ENCODE results near the gene VENTX. TPM values are rescaled to one million over a fixed set of nuclear protein-coding genes. Genes with fewer than 3 reads are reported as not detected.
A peak's percentile ranks its signal among the peaks of the same experiment; 100 is the strongest.

VENTX gene
- total and polyA plus RNA-seq, 7 experiments from 2014 or later, result 0.85 to 5.7 TPM; not detected in 5

DNA sequence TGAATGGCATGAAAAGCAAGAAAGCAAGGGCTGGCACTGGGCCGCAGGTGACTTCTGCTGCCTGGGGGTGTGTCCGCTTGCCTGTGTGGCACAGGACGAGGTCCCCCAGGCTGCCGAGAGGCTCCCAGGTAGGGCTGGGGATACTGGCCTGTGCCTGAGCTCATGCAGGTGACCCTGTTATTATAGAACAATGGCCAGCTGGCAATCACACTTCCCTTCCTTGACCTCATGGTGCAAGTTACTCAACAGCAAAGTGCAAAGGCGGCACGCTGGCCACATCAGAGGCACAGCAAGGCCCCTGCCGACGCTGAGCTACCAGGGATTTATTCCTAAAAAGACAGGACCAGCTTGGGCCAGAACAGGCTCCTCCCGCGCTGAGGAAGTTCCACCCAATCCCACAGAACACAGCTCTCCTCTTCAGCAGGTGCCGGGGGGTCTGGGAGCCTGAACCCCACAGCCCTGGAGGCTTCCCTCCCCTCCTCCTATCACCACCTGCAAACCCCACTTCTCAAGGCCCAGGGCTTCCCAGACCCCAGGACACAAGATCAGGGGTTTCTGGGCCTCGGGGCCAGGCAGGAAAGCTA is 40.4 kb downstream of the VENTX start:
- H3K9me3 Mint-ChIP-seq, result no peaks in the 10 kb centered on the region
- H3K27ac Mint-ChIP-seq, result peak overlapping the region; percentile 66 to 93 (median 86)
- Histone ChIP-seq H3K27ac (ENCODE audit: low read depth, low read length) (peak overlapping the region; percentile 36), H3K27me3 (ENCODE audit: control insufficient read depth in 2 of 2, insufficient read depth in 2 of 2, low read length in 2 of 2) (no peaks in the 10 kb centered on the region), H3K4me3 (ENCODE audit: low read length) (peak overlapping the region; percentile 27), H3K36me3 (ENCODE audit: control insufficient read depth in 2 of 3, insufficient read depth in 3 of 3, low read length in 3 of 3) (peaks cover 0 to 42% (median 3%) of the 10 kb centered on the region in 3 experiments), H3K4me1 (ENCODE audit: control insufficient read depth in 2 of 2, insufficient read depth in 2 of 2, low read length in 2 of 2) (peaks cover 22 to 34% of the 10 kb centered on the region in 2 donors), H3K9me3 (ENCODE audit: control insufficient read depth in 2 of 3, low read length in 3 of 3) (no peaks in the 10 kb centered on the region)
- POLR2A ChIA-PET, result interaction anchor here (1.1 to 1.4 kb wide), 3 partner anchors 15 to 26 kb away, joined by 3 to 4 read pairs (median 3); no protein-coding TSS in a partner anchor
- no peak for ATAC-seq
- peaks cover 0 to 9% (median 0%) of the 10 kb centered on the region in 5 donors for H3K36me3 Mint-ChIP-seq
- H3K4me3 Mint-ChIP-seq, result peak overlapping the region; percentile 50 to 84 (median 66)
- DNase-seq, result no peak
- CTCF ChIA-PET, result interaction anchor here (1.7 kb wide), 1 partner anchor 29 kb away, joined by 3 read pairs; no protein-coding TSS in a partner anchor
- intact Hi-C loops (cut with micrococcal nuclease), result loop anchor here in 1 of 2 donors (5.0 kb wide), 1 partner anchor 1121 kb away; no protein-coding TSS in a partner anchor
- H3K4me1 Mint-ChIP-seq, result peaks cover 11 to 36% (median 21%) of the 10 kb centered on the region in 7 donors
- no peaks in the 10 kb centered on the region for H3K27me3 Mint-ChIP-seq

DNA sequence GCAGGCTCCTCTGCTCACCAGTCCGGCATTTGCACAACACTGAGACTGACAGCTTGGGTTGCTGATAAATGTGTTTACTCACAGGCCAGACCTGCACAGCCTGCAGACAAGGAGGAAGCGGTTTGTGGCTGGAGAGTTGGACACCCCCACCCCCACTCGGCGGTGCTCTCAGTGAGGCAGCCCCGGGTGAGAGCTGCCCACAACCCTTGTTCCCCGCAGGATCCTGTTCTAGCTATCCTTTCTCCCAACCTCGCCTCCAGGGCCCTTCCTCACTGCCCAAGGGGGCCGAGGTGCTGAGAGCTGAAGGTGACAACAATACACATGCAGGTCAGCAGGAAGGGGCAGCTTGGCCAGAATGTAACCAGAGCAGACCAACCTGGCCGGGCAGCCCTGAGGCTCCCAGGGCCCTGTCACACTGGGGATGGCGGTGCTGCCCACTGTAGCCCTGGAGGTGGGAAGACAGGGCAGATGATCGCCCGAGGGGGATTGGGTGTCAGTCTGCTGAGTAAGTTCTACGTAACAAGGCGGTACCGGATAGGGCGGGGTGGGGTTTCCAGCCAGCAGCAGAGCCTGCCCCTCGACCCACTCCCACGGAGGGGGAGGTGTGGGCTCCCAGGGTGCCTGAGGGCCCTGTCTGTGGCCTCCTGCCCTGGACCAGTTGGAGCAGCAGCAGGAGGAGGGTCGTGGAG is 41.1 kb downstream of the VENTX start:
- H3K4me3 ChIP-seq (ENCODE audit: low read length), result peak overlapping the region; percentile 27

DNA sequence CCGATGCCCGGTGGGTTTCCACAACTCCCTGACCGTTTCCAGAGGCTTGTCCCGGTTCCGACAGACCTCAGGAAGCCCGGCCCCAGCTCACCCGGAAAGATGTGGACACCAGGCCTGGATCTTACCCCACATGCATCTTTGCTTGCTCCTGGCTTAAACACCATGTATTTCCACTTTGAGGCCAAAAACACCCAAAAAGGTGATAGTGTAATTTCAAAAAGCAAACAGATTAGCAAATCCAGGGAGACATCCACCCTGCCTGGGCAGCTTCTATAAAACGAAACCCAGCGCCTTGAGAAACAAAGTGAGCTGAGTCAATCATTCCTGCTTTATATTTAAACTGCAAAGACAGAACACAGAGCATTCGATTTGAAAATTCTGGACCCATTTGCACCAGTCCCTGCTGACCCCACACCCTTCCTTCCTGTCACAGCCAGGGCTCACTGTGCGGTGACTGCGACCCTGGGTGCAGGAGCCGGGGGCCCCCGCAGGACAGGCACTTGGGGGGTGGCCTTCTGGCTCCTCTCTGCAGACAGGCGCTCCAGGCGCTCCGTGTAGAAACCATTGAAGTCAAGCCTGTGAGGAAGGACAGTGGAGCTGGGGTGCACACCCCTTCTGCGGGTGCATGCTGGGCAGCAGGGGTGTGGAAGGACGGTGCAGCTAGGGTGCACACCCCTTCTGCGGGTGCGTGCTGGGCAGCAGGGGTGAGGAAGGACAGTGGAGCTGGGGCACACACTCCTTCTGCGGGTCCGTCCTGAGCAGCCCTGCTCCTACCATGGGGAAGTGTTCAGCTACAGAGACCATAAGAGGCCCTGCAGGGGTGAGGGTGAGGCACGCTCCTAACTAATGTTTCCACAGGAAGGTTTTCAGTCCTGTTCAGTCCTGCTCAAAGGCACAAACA is 41.9 kb downstream of the VENTX start:
- Mint-ChIP-seq H3K36me3 (peaks cover 0 to 12% (median 7%) of the 10 kb centered on the region in 5 donors), H3K4me3 (peak overlapping the region in 1 of 10 donors; percentile 25), H3K27ac (peak overlapping the region in 6 of 9 donors; percentile 22 to 72 (median 54)), H3K4me1 (peaks cover 11 to 36% (median 18%) of the 10 kb centered on the region in 7 donors), H3K27me3 (no peaks in the 10 kb centered on the region), H3K9me3 (no peaks in the 10 kb centered on the region)
- ATAC-seq (no peak), DNase-seq (no peak)
- peak overlapping the region; percentile 31 for H3K27ac ChIP-seq (ENCODE audit: low read depth, low read length)
- intact Hi-C loops (cut with micrococcal nuclease), result loop anchor here in 1 of 2 donors (5.0 kb wide), 1 partner anchor 1122 kb away; no protein-coding TSS in a partner anchor
- peaks cover 21 to 32% of the 10 kb centered on the region in 2 donors for H3K4me1 ChIP-seq (ENCODE audit: control insufficient read depth in 2 of 2, insufficient read depth in 2 of 2, low read length in 2 of 2)
- H3K27me3 ChIP-seq (ENCODE audit: control insufficient read depth in 2 of 2, insufficient read depth in 2 of 2, low read length in 2 of 2), result no peaks in the 10 kb centered on the region
- H3K9me3 ChIP-seq (ENCODE audit: control insufficient read depth in 2 of 3, low read length in 3 of 3), result no peaks in the 10 kb centered on the region
- POLR2A ChIA-PET, result interaction anchor here (0.9 kb wide), 2 partner anchors 17 to 22 kb away, joined by 3 read pairs; no protein-coding TSS in a partner anchor
- CTCF ChIA-PET, result interaction anchor here (0.6 to 1.7 kb wide), 2 partner anchors 27 to 52 kb away, joined by 3 to 6 read pairs; no protein-coding TSS in a partner anchor
- no peak overlapping the region for H3K4me3 ChIP-seq (ENCODE audit: low read length)
- H3K36me3 ChIP-seq (ENCODE audit: control insufficient read depth in 2 of 3, insufficient read depth in 3 of 3, low read length in 3 of 3), result peaks cover 0 to 50% (median 11%) of the 10 kb centered on the region in 3 experiments

More for the DNA sequence above, 41.1 kb downstream of the VENTX start:
- Histone ChIP-seq H3K9me3 (ENCODE audit: control insufficient read depth in 2 of 3, low read length in 3 of 3) (no peaks in the 10 kb centered on the region), H3K27me3 (ENCODE audit: control insufficient read depth in 2 of 2, insufficient read depth in 2 of 2, low read length in 2 of 2) (no peaks in the 10 kb centered on the region), H3K27ac (ENCODE audit: low read depth, low read length) (peak overlapping the region; percentile 50), H3K36me3 (ENCODE audit: control insufficient read depth in 2 of 3, insufficient read depth in 3 of 3, low read length in 3 of 3) (peaks cover 0 to 42% (median 9%) of the 10 kb centered on the region in 3 experiments), H3K4me1 (ENCODE audit: control insufficient read depth in 2 of 2, insufficient read depth in 2 of 2, low read length in 2 of 2) (peaks cover 22 to 34% of the 10 kb centered on the region in 2 donors)
- CTCF ChIA-PET, result interaction anchor here (1.7 kb wide), 1 partner anchor 28 kb away, joined by 3 read pairs; no protein-coding TSS in a partner anchor
- Mint-ChIP-seq H3K4me1 (peaks cover 11 to 36% (median 21%) of the 10 kb centered on the region in 7 donors), H3K27me3 (no peaks in the 10 kb centered on the region), H3K27ac (peak overlapping the region; percentile 66 to 93 (median 86)), H3K36me3 (peaks cover 0 to 9% (median 1%) of the 10 kb centered on the region in 5 donors), H3K9me3 (no peaks in the 10 kb centered on the region), H3K4me3 (peak overlapping the region; percentile 50 to 84 (median 66))
- peak in 3 of 9 donors; percentile 17 to 60 (median 53) for DNase-seq
- ATAC-seq, result peak; percentile 69
- intact Hi-C loops (cut with micrococcal nuclease), result loop anchor here in 1 of 2 donors (5.0 kb wide), 1 partner anchor 1121 kb away; no protein-coding TSS in a partner anchor
- POLR2A ChIA-PET, result interaction anchor here (0.9 to 1.4 kb wide), 2 partner anchors 16 to 21 kb away, joined by 3 read pairs; no protein-coding TSS in a partner anchor

DNA sequence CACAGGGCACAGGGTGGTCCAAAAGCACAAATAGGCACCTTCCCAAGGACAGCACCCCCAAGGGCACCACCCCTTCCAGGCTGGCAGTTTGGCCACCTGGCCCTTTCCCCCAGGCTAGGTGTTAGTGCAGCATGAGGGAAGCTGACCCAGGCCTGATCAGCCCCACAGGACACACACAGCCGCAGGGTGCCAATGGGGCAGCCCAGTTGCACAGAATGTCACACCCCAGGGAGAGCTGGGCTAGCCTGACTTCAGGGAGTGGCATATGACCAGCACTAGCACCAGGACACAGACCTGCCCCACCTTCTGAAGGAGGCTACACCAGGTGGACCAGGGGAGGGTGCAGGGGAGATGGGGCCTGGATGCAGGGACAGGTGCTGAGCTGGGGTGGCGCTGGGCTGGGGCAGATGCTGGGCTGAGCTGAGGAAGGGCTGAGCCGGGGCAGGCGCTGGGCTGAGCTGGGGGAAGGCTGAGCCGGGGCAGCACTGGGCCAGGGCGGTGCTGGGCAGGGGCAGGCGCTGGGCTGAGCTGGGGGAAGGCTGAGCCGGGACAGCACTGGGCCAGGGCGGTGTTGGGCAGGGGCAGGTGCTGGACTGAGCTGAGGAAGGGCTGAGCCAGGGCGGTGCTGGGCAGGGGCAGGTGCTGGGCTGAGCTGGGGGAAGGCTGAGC is 42.9 kb downstream of the VENTX start:
- H3K4me1 ChIP-seq (ENCODE audit: control insufficient read depth in 2 of 2, insufficient read depth in 2 of 2, low read length in 2 of 2), result peaks cover 19 to 30% of the 10 kb centered on the region in 2 donors
- DNase-seq (no peak), ATAC-seq (no peak)
- ChIA-PET CTCF (no interaction called here), POLR2A (interaction anchor here (0.7 to 0.9 kb wide), 2 partner anchors 23 to 120 kb away, joined by 3 to 4 read pairs; no protein-coding TSS in a partner anchor)
- Mint-ChIP-seq H3K27me3 (no peaks in the 10 kb centered on the region), H3K9me3 (no peaks in the 10 kb centered on the region), H3K36me3 (peaks cover 0 to 19% (median 12%) of the 10 kb centered on the region in 5 donors), H3K4me3 (no peak overlapping the region), H3K27ac (peak overlapping the region in 2 of 9 donors; percentile 3 to 19), H3K4me1 (peaks cover 11 to 30% (median 15%) of the 10 kb centered on the region in 7 donors)
- H3K9me3 ChIP-seq (ENCODE audit: control insufficient read depth in 2 of 3, low read length in 3 of 3), result no peaks in the 10 kb centered on the region
- H3K27ac ChIP-seq (ENCODE audit: low read depth, low read length), result no peak overlapping the region
- peaks cover 0 to 60% (median 11%) of the 10 kb centered on the region in 3 experiments for H3K36me3 ChIP-seq (ENCODE audit: control insufficient read depth in 2 of 3, insufficient read depth in 3 of 3, low read length in 3 of 3)
- no peaks in the 10 kb centered on the region for H3K27me3 ChIP-seq (ENCODE audit: control insufficient read depth in 2 of 2, insufficient read depth in 2 of 2, low read length in 2 of 2)
- H3K4me3 ChIP-seq (ENCODE audit: low read length), result no peak overlapping the region
- intact Hi-C loops (cut with micrococcal nuclease), result no loop called here

DNA sequence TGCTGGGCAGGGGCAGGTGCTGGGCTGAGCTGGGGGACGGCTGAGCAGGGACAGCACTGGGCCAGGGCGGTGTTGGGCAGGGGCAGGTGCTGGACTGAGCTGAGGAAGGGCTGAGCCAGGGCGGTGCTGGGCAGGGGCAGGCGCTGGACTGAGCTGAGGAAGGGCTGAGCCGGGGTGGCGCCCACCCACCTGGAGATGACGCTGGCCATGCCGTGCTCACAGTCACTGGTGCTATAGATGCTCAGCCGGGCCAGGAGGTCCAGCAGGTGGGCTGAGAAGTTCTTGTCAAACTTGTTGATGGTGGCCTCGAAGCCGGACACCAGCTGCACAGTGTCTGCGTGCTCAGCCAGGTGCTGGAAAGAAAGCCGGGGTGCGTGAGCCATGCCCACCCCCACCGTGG is 43.4 kb downstream of the VENTX start:
- H3K4me3 Mint-ChIP-seq, result no peak overlapping the region
- DNase-seq, result no peak
- POLR2A ChIA-PET, result interaction anchor here (0.7 kb wide), 1 partner anchor 120 kb away, joined by 4 read pairs; no protein-coding TSS in a partner anchor
- H3K27me3 Mint-ChIP-seq, result no peaks in the 10 kb centered on the region
- Histone ChIP-seq H3K27me3 (ENCODE audit: control insufficient read depth in 2 of 2, insufficient read depth in 2 of 2, low read length in 2 of 2) (no peaks in the 10 kb centered on the region), H3K27ac (ENCODE audit: low read depth, low read length) (no peak overlapping the region), H3K9me3 (ENCODE audit: control insufficient read depth in 2 of 3, low read length in 3 of 3) (no peaks in the 10 kb centered on the region), H3K4me3 (ENCODE audit: low read length) (no peak overlapping the region), H3K4me1 (ENCODE audit: control insufficient read depth in 2 of 2, insufficient read depth in 2 of 2, low read length in 2 of 2) (peaks cover 19 to 30% of the 10 kb centered on the region in 2 donors), H3K36me3 (ENCODE audit: control insufficient read depth in 2 of 3, insufficient read depth in 3 of 3, low read length in 3 of 3) (peaks cover 0 to 65% (median 11%) of the 10 kb centered on the region in 3 experiments)
- no peak overlapping the region for H3K27ac Mint-ChIP-seq
- H3K36me3 Mint-ChIP-seq, result peaks cover 4 to 25% (median 16%) of the 10 kb centered on the region in 5 donors
- no peak for ATAC-seq
- CTCF ChIA-PET, result no interaction called here
- no peaks in the 10 kb centered on the region for H3K9me3 Mint-ChIP-seq
- intact Hi-C loops (cut with micrococcal nuclease), result no loop called here
- H3K4me1 Mint-ChIP-seq, result peaks cover 11 to 28% (median 15%) of the 10 kb centered on the region in 7 donors
